PFSK-1 (cell line): ENCODE results near the gene ZC3HAV1L.

ENCODE experiments used
- FOXP2 ChIP-seq: optimal IDR thresholded peaks from 2 replicates; pipeline ENCODE3; 2011; ENCODE audit warnings: borderline replicate concordance, control low read depth, inconsistent platforms; ENCODE audit not compliant: insufficient read depth; ENCODE audit errors: extremely low read length, extremely low read depth
- POLR2AphosphoS5 ChIP-seq: IDR thresholded peaks from 2 replicates; pipeline ENCODE4 v1.6.1; 2012; ENCODE audit warnings: low read depth, mild to moderate bottlenecking, control low read depth, low read length, moderate library complexity
- REST ChIP-seq, 2 experiments: IDR thresholded peaks; 2 replicates each; pipeline versions ENCODE4 v1.6.1 to v1.8.0; 2011 to 2012; ENCODE audit warnings: low read depth in 2 of 2, low read length in 2 of 2, control low read depth in 1 of 2, inconsistent platforms in 1 of 2, mild to moderate bottlenecking in 1 of 2, moderate library complexity in 1 of 2; ENCODE audit not compliant: insufficient read depth in 1 of 2
- SIN3A ChIP-seq: IDR thresholded peaks from 2 replicates; pipeline ENCODE4 v1.6.1; 2012; ENCODE audit warnings: mild to moderate bottlenecking, low read length, moderate library complexity, borderline replicate concordance; ENCODE audit not compliant: insufficient read depth
- TAF1 ChIP-seq: IDR thresholded peaks from 2 replicates; pipeline ENCODE4 v1.6.1; 2012; ENCODE audit warnings: low read length, control low read depth, borderline replicate concordance; ENCODE audit not compliant: insufficient read depth

ZC3HAV1L gene

GRCh38 chr7:139072796-139073195 lies 37.0 kb upstream of the ZC3HAV1L start:
- TF ChIP-seq TAF1: no peak
- TF ChIP-seq REST (IDR thresholded peaks at IDR 0.05; ENCODE audit: insufficient read depth in 1 of 2, low read depth in 2 of 2, low read length in 2 of 2): no peak
- no peak for TF ChIP-seq POLR2AphosphoS5
- TF ChIP-seq FOXP2: no peak
- no peak for TF ChIP-seq SIN3A

GRCh38 chr7:139071680-139072079 lies 35.8 kb upstream of the ZC3HAV1L start:
- no peak for TF ChIP-seq TAF1
- no peak for TF ChIP-seq SIN3A
- no peak for TF ChIP-seq REST (IDR thresholded peaks at IDR 0.05; ENCODE audit: insufficient read depth in 1 of 2, low read depth in 2 of 2, low read length in 2 of 2)
- no peak for TF ChIP-seq FOXP2
- TF ChIP-seq POLR2AphosphoS5: no peak

- no peak for TF ChIP-seq FOXP2
- TF ChIP-seq POLR2AphosphoS5: no peak
- no peak for TF ChIP-seq SIN3A
- no peak for TF ChIP-seq TAF1
- no peak for TF ChIP-seq REST (IDR thresholded peaks at IDR 0.05; ENCODE audit: insufficient read depth in 1 of 2, low read depth in 2 of 2, low read length in 2 of 2)
These were observed 32.9 kb upstream of the ZC3HAV1L start for GRCh38 chr7:139068544-139069399.

DNA sequence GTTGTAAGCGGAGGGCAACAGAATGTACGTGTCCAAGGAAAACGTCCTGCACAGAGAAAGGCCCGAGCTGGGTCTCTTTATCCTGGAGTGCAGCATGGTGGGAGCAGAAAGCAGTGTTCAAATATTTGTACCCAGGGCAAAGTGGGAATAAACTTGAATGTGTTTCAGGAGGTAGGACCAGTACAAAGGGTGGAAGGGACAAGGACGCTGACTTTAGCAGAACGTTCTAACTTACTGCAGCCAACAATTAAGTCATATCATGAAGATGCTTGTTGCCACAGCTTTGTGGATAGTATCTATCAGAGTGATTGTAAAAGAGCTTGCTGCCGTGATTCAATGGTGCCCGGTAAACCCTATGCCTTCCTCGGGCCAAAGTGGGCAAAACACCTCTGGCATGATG lies 30.5 kb upstream of the ZC3HAV1L start:
- TF ChIP-seq POLR2AphosphoS5 (no peak), SIN3A (no peak), REST (IDR thresholded peaks at IDR 0.05; ENCODE audit: insufficient read depth in 1 of 2, low read depth in 2 of 2, low read length in 2 of 2) (no peak), FOXP2 (no peak), TAF1 (no peak)

GRCh38 chr7:139065323-139065722 lies 29.5 kb upstream of the ZC3HAV1L start:
- TF ChIP-seq POLR2AphosphoS5: no peak
- no peak for TF ChIP-seq TAF1
